Astrocyte of the spinal cord (primary cell): ENCODE results near the gene MEGF6.

Source experiments
- DNase-seq: peaks from one replicate; pipeline ENCODE4 v3.0.0; 2011; ENCODE audit warnings: low read depth, low spot score
- H3K4me3 ChIP-seq: 2 replicates; pipeline ENCODE4 v1.5.1; 2011; ENCODE audit warnings: low read depth, mild to moderate bottlenecking, low read length, moderate library complexity
- in situ Hi-C: cut with HindIII; loops from 2 replicates; pipeline ENCODE4 v1.10.0; 2017; ENCODE audit warnings: low sequenced_read_pairs
- TF ChIP-seq, protein P1 (sequence below): IDR thresholded peaks from 2 replicates; pipeline ENCODE4 v1.5.1; 2012; ENCODE audit warnings: low read depth, mild to moderate bottlenecking, low read length, inconsistent platforms

Gene MEGF6

DNA sequence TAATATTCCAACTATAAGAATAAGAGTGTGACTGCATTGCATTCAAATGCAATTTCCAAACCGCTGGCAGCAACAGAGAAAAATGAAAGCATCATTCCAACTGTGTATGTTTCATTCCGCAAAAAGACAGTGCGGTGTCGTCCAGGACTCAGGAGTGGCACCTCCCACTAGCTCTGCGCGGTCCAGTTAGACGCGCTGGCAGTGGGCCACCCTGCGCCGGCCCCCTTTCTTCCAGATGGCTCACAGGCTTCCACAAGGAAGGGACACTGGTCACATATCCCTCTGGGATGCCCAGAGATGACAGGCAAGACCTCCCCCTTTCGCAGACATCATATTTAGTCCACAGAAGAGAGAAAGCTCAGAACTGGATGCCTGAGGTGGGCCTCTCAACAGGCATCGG is 26.7 kb upstream of the MEGF6 start:
- in situ Hi-C loops, result loop anchor here (25.0 kb wide), 1 partner anchor 101 kb away; no protein-coding TSS in a partner anchor
- TF ChIP-seq, protein P1, sequence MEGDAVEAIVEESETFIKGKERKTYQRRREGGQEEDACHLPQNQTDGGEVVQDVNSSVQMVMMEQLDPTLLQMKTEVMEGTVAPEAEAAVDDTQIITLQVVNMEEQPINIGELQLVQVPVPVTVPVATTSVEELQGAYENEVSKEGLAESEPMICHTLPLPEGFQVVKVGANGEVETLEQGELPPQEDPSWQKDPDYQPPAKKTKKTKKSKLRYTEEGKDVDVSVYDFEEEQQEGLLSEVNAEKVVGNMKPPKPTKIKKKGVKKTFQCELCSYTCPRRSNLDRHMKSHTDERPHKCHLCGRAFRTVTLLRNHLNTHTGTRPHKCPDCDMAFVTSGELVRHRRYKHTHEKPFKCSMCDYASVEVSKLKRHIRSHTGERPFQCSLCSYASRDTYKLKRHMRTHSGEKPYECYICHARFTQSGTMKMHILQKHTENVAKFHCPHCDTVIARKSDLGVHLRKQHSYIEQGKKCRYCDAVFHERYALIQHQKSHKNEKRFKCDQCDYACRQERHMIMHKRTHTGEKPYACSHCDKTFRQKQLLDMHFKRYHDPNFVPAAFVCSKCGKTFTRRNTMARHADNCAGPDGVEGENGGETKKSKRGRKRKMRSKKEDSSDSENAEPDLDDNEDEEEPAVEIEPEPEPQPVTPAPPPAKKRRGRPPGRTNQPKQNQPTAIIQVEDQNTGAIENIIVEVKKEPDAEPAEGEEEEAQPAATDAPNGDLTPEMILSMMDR, result no peak
- H3K4me3 ChIP-seq, result no peak overlapping the region
- DNase-seq, result no peak

DNA sequence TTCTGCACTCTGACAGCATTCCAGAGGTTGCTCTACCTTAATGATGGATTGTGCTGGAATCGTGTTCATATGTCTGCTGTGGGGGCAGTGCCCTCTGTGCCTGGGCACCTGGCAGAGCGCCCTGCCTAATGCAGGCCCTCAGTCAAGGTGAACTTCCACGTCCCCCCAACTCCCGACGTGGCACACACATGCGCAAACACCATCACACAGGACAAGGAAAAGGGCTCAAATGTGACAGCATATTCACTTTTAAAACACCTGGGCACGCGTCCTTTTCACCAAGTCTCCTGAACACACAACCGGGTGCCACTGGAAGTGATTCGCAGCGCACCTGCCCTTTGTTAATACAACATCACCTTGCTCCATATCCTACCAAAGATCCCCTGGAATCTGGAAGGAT is 25.2 kb upstream of the MEGF6 start:
- H3K4me3 ChIP-seq, result no peak overlapping the region
- no peak for DNase-seq
- in situ Hi-C loops, result loop anchor here (25.0 kb wide), 1 partner anchor 99 kb away; no protein-coding TSS in a partner anchor
- TF ChIP-seq, protein P1, result no peak

DNA sequence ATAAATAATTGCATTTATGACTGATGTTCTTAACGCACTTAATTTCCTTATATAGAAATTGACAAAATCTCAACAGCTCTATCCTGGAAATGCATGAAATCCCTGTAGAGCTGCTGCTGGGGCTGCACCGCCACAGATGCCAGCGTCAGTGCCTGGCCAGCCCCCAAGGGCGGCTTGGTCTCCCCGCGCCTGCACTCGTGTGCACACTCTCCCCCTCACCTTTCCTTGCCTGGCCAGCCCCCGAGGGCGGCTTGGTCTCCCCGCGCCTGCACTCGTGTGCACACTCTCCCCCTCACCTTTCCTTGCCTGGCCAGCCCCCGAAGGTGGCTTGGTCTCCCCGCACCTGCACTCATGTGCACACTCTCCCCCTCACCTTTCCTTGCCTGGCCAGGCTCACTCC is 24.8 kb upstream of the MEGF6 start:
- H3K4me3 ChIP-seq, result no peak overlapping the region
- TF ChIP-seq, protein P1, result no peak
- in situ Hi-C loops, result loop anchor here (25.0 kb wide), 1 partner anchor 99 kb away; no protein-coding TSS in a partner anchor

DNA sequence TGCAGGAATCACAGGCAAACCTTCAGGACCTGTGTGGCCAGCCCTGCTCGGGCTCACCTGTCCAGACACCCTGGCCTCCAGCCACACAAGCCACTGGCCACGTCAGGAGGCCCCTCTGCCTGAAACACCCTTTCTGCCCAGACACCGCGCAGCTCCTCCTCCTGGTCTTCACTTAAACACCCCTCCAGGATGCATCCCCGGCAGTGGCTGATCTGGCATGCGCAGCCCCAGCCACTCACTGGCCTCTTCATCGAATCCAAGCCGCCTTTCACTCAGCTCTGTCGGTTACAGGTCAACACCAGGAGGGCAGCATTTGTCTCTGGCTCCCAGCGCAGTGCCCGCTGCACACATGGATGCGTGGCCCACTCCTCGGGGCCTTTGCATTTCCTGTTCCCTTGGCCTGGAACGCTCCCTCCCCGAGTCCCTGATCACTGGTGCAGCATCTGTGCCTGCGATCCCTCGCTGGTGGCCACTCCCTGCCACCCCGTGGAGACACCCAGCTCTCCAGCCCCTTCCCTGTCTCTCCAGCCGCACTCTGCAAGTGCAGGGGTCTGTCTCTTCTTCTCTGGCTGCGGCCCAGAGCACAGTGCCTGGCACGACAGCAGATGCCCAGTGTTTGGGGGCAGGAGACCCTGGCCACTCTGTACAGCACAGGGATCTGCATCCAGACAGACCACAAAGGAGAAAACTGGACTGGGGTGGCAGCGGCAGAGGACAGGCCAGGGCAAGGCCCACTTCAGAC is 22.9 kb upstream of the MEGF6 start:
- TF ChIP-seq, protein P1, result no peak
- DNase-seq, result no peak
- in situ Hi-C loops, result loop anchor here (25.0 kb wide), 1 partner anchor 97 kb away; no protein-coding TSS in a partner anchor
- H3K4me3 ChIP-seq, result no peak overlapping the region

More for the DNA sequence above, 24.8 kb upstream of the MEGF6 start:
- no peak for DNase-seq

DNA sequence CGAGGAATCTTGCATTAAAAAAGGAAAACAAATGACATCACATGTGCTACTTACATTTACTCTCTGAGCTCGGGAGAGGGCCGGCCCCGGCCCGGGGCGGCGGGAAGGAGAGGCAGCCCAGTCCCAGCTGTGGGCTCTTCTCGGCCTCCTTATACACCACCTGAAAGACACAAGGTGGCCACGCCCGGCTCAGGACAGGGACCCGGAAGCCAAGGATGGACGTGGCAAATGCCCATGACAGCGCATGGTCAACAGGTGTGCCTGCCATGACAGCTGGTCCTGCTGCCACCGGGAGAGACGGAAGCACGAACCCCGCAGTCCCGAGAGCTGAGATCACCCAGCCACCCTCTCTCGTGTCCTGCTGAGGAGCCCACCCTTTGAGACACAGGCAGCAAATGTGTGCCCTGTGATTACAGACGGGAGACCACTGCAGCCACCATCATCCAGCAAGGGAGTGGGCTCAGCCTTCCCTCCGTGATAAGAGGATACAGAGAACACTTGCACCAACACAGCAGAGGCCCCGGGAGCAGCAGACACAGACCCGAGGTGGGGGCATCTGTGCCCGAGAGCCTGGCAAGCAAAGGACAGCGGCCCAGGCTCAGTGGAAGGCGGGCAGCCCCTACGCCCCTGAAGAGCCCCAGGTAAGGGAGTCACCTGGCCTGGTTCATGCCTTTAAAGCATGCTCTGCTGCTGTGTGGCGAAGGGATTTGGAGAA is 22.2 kb upstream of the MEGF6 start:
- TF ChIP-seq, protein P1, result no peak
- in situ Hi-C loops, result loop anchor here (25.0 kb wide), 1 partner anchor 96 kb away; no protein-coding TSS in a partner anchor
- DNase-seq, result no peak
- H3K4me3 ChIP-seq, result no peak overlapping the region

DNA sequence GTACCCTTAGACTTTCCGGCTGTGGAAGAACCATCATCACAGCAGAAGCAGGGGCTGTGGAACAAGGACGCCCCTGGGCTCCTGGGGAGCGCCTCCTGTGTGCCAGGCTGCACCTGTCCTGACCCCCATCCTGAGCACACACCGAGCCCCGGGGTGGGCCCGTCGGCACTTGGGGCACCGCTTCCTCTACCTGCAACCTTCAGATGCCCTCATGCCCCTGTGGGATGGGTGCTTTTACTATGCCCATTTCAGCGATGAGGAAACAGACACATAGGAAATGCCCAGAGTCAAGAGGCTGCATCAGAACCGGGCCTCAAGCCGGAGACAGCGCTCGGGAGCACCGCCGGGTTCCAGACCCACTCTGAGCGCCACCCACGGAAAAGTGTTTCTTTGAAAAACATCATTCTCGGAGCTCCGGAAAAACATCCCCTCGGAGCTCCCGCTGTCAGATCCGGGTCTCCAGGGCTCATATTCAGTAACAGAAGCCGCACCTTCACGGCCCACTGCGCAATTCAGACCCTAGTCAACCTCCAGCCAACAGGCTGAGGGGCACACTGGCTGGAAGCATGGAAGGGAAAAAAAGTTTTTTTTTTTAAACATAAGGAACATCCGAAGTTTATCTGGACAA is 21.5 kb upstream of the MEGF6 start:
- no peak for DNase-seq
- in situ Hi-C loops, result loop anchor here (25.0 kb wide), 1 partner anchor 96 kb away; no protein-coding TSS in a partner anchor
- TF ChIP-seq, protein P1, result no peak
- no peak overlapping the region for H3K4me3 ChIP-seq
